GM21825 (cell line): Measurements from ENCODE around the gene ADGRB2.

ENCODE experiments used
- ATAC-seq: cut with Tn5 transposase; IDR thresholded peaks from one replicate; pipeline ENCODE4 v1.9.1; 2021; ENCODE audit warnings: mild to moderate bottlenecking, moderate library complexity; ENCODE audit not compliant: unreplicated experiment

The ADGRB2 gene

DNA sequence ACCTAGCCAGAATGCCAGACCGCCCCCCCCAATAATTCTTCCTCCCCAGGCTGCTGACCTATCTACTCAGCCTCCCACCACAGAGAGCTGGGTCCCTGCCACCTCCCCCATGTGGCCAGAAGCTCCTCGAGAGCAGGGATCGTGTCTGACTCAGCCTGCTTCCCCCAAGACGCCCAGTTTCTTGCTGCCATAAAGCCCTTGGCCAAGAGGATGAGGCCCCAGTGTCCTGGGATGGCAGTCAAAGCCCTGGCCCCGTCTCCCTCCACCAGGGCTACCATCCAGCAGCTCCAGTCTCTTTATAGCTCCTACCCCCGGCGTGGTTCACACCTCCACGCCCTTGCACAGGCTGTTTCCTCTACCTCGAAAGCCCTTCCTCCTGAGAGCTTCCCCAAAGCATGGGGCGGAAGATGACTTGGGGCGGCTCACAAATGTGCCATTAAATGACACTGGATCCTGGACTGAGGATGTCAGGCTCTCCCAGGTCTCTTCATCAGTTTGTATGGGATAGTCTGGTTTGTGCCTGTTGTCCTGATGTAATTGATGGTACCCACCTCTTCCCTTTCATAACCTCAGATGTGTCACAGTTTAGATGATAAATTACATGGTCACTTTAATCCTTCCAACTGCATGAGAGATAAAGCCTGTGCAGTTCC, 13.2 kb downstream of the ADGRB2 start:
- no peak for ATAC-seq

DNA sequence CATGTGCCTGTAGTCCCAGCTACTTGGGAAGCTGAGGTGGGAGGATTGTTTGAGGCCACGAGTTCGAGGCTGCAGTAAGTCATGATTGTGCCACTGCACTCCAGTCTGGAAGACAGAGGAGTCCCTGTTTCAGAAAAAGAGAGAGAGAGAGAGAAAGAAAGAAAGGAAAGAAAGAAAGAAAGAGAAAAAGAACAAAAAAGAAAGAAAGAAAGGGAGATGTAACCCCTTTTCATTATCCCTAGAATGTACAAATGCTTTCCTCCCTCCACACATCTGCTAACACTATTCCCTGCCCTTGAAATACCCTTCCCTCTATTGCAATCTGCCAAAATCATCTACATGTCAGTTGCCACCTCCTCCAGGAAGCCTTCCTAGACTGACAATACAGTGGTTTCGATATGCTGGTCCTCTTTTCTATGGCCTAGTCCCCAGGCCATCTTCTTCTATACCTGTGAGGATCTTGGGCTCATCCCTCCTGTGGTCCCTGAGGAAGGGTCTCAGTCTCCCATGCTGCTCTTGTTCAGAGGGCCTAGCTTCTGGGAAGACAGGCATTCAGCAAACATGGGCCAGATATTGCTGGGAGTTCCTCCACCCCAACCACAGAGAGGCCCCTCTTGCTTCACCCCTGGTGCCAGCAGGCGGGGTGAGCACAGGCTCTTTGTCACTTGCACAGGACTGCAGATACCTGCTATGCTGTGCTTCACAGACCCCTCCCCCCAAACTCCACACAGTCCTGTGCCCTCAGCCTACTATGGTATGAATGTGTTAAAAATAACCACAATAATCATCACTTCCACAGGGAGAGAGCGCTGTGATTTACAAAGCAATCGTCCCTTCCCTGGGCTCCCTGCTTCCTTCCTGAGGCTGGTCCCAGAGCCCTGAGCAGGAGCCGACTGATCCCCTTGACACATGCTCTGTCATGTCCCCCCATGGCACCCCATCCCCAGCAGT, 14.1 kb downstream of the ADGRB2 start:
- no peak for ATAC-seq

DNA sequence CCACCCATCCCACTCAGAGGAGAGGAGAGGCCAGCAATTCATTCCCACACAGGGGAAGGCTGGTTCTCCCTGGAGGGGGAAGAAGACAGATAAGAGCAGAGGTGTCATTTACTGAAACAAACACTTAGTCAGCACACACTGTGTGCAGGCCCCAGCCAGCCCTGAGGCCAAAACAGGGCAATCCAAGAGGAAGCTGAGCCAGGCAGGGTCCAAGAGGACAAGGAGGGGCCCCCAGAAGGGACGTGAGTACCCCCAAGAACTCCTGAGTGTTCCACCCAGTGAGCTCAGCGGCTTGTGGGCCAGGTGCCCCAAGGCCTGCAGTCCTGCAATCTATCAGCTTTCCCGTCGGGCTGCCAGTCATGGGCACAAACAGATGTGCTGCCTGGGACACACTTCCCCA, 15.8 kb downstream of the ADGRB2 start:
- ATAC-seq: no peak

DNA sequence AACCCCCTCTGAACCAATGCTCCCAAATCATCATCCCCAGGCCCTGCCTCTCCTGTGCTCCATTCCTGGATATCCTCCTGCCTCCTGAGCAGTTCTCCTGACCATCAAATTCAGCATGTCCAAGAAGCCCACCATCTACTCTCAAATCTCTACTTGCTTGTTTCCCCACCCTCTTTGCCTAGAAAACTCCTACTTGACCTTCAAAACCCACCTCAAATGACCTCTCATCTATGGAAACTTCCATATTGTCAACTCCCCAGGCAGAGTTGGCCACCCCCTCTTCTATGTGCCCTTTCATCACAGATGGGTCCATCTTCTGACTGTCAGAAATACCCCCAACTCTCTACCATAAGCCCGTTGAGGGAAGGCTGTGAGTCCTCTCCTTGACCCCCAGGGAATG, 16.8 kb downstream of the ADGRB2 start:
- no peak for ATAC-seq

GRCh38 chr1:31746687-31747086, 17.5 kb downstream of the ADGRB2 start:
- no peak for ATAC-seq

DNA sequence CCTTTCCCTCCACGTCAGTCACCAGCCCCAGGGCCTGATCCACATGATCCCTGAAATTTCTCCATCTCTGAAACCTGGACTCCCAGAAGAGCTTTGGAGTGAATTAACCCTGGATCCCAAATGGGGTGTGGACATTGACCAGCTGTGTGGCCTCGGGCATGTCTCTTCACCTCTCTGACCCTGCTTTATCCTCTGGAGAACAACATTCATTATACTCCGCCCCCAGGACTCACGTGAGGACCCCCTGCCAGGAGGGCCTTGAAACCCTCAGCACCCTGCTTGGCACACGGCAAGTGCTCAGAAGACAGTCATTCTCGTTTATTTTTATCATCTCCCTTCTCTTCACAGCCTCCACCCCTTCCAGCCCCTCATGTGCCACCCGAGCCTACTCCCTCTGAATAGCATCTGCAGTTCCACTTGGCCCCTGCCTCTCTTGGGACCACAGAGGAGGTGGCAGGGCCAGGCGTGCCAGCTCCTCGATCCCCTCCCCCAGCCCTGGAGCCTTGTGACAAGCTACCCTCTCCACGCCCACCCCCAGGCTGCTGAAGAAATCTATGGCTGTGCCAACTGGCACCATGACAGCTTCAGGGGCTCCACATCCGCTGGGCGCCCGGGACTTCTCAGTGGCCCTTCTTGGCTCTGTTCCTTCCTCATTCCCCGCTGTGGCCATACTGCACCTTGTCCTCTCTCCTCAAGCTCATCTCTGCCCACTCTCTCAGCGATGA, 18.0 kb downstream of the ADGRB2 start:
- ATAC-seq: no peak

GRCh38 chr1:31745096-31745945, 18.8 kb downstream of the ADGRB2 start:
- ATAC-seq: no peak

GRCh38 chr1:31744165-31744888, 19.8 kb downstream of the ADGRB2 start:
- peak; percentile 46 for ATAC-seq

- no peak for ATAC-seq
These were observed 21.5 kb downstream of the ADGRB2 start for GRCh38 chr1:31742462-31743212.

GRCh38 chr1:31739346-31739745, 24.8 kb downstream of the ADGRB2 start:
- no peak for ATAC-seq

- no peak for ATAC-seq
These were observed 27.5 kb downstream of the ADGRB2 start for GRCh38 chr1:31736675-31737074.

GRCh38 chr1:31735571-31735970, 28.6 kb downstream of the ADGRB2 start:
- ATAC-seq: no peak

DNA sequence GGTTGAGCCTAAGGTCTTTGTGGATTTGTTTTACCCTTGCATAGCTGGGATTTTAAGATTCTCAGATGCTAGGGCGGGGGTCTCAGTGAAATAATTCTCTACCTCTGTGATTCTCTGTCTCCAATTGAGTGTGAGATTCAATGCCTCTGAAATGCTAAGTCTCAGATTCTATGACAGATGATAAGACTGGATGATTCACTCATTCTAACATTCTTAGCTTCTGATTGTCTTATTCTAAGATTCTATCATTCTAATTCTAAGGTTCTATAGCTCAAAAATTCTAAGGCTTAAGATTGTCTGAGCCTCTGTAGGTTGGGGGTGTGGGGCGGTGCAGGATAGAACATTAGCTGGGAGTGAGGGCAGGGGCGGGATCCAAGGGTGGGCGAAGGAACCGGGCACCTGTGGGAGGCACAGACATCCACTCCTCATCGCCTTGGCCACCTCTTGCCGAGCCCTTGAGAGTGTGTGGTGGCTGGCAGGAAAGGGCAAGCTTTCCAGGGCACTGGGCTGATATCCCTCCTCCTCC, 29.5 kb downstream of the ADGRB2 start:
- no peak for ATAC-seq

DNA sequence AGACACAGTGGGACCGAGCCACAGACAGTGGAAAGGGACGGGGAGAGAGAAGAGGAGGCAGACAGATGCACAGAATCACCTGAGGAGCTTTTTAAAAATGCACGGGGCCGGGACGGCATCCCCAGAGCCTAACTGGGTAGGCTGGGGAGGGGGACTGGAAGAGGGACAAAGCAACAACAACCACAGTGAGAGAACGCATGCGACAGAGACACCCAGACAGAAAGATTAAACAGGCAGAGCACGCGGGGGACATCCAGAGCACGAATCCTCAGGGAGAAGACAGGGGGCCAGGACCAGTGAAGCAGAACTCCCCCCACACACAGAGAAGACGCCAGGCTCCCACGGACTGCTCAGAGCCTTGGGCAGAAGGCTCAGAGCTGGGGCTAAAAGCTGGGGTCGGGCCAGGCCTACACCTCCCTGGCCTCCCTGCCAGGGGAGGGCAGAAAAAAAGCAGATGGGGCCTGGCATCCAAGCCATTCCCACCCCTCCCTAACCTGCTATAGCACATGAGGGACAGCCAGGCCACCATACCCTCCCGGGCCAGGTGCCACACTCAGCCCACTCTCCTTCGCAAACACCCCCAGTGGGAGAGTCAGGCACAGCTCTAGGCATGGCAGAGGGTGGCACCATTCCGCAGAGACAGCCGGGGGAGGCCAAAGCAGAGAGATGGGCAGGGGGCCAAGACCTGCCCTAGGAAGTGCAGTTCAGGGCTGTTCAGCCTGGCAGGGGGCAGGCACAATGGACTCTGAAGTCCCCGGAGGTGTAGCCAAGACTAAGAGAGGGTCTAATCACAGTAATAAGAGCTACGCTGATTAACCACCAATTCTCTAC, 30.5 kb downstream of the ADGRB2 start:
- no peak for ATAC-seq

- ATAC-seq: no peak
These were observed 31.3 kb downstream of the ADGRB2 start for GRCh38 chr1:31732751-31733289.

GRCh38 chr1:31732343-31732742, 31.8 kb downstream of the ADGRB2 start:
- ATAC-seq: no peak

GRCh38 chr1:31731049-31731565, 33.0 kb downstream of the ADGRB2 start:
- no peak for ATAC-seq
